DOHH2 (cell line): Measurements from ENCODE around the gene SLC2A8.

ENCODE experiments used
- H3F3A ChIP-seq: fragments of 200-600 bp; sonication (generic), shearing (Covaris generic); 2 replicates; pipeline ENCODE4 v1.6.0; 2016; ENCODE audit warnings: antibody characterized with exemption, mild to moderate bottlenecking; ENCODE audit not compliant: control insufficient read depth, insufficient read depth
- H3K27ac ChIP-seq: fragments of 200-600 bp; sonication (generic); 2 replicates; pipeline ENCODE4 v1.5.1; 2014; ENCODE audit warnings: low read depth, mild to moderate bottlenecking, low read length, moderate library complexity
- H3K27me3 ChIP-seq: fragments of 200-600 bp; sonication (generic); 2 replicates; pipeline ENCODE4 v1.6.1; 2014; ENCODE audit warnings: mild to moderate bottlenecking, low read length, mixed read lengths; ENCODE audit not compliant: control insufficient read depth
- H3K36me3 ChIP-seq: fragments of 200-600 bp; sonication (generic); 2 replicates; pipeline ENCODE4 v1.6.1; 2014; ENCODE audit warnings: mild to moderate bottlenecking, low read length, moderate library complexity, mixed read lengths; ENCODE audit not compliant: control insufficient read depth
- H3K4me1 ChIP-seq: fragments of 200-600 bp; sonication (generic); 2 replicates; pipeline ENCODE4 v1.6.1; 2014; ENCODE audit warnings: mild to moderate bottlenecking, low read length, mixed read lengths; ENCODE audit not compliant: control insufficient read depth
- H3K4me2 ChIP-seq: fragments of 200-600 bp; sonication (generic); 2 replicates; pipeline ENCODE4 v1.6.0; 2014; ENCODE audit warnings: mild to moderate bottlenecking, low read length, moderate library complexity
- H3K4me3 ChIP-seq: fragments of 200-600 bp; sonication (generic); 2 replicates; pipeline ENCODE4 v1.5.1; 2014; ENCODE audit warnings: mild to moderate bottlenecking, low read length, mixed read lengths
- H3K79me2 ChIP-seq: fragments of 200-600 bp; sonication (generic); 2 replicates; pipeline ENCODE4 v1.6.1; 2014; ENCODE audit warnings: mild to moderate bottlenecking, low read length, mixed read lengths; ENCODE audit not compliant: control insufficient read depth
- H3K9me2 ChIP-seq: fragments of 200-600 bp; sonication (generic); replicated peaks from 2 replicates; pipeline ENCODE4 v1.6.1; 2014; ENCODE audit warnings: mild to moderate bottlenecking, low read length, mixed read lengths; ENCODE audit not compliant: control insufficient read depth
- H3K9me3 ChIP-seq: fragments of 200-600 bp; sonication (generic); 2 replicates; pipeline ENCODE4 v1.6.1; 2014; ENCODE audit warnings: antibody characterized with exemption, low read length, mixed read lengths; ENCODE audit not compliant: control insufficient read depth, insufficient read depth
- H4K20me1 ChIP-seq: fragments of 200-600 bp; sonication (generic); 2 replicates; pipeline ENCODE4 v1.6.0; 2014; ENCODE audit warnings: low read depth, mild to moderate bottlenecking, antibody characterized with exemption, low read length, moderate library complexity; ENCODE audit not compliant: control insufficient read depth, insufficient read depth
- CTCF ChIP-seq: fragments of 200-600 bp; sonication (generic); IDR thresholded peaks from one replicate; pipeline ENCODE4 v1.5.1; 2014; ENCODE audit warnings: antibody characterized with exemption, mild to moderate bottlenecking, low read depth, low read length; ENCODE audit not compliant: poor library complexity, severe bottlenecking
- EZH2phosphoT487 ChIP-seq: fragments of 200-600 bp; sonication (generic); IDR thresholded peaks from 2 replicates; pipeline ENCODE4 v1.6.1; 2017; ENCODE audit warnings: borderline replicate concordance, mild to moderate bottlenecking, antibody characterized with exemption, low read length, moderate library complexity, mixed read lengths

Gene SLC2A8

GRCh38 chr9:127351182-127352166, 45.5 kb upstream of the SLC2A8 start:
- Histone ChIP-seq H3K79me2 (no peaks in the 10 kb centered on the region), H3K4me2 (no peak overlapping the region), H4K20me1 (no peaks in the 10 kb centered on the region), H3K9me2 (no peaks in the 10 kb centered on the region), H3F3A (no peaks in the 10 kb centered on the region), H3K27me3 (peaks cover 3% of the 10 kb centered on the region; the same call in 1 of the 2 replicates), H3K9me3 (no peaks in the 10 kb centered on the region), H3K36me3 (no peaks in the 10 kb centered on the region), H3K4me3 (no peak overlapping the region), H3K4me1 (no peaks in the 10 kb centered on the region), H3K27ac (no peak overlapping the region)
- TF ChIP-seq EZH2phosphoT487 = no peak
- no peak for TF ChIP-seq CTCF

GRCh38 chr9:127353882-127354281, 43.1 kb upstream of the SLC2A8 start:
- Histone ChIP-seq H3K4me2 (no peak overlapping the region), H3F3A (no peaks in the 10 kb centered on the region), H3K4me1 (no peaks in the 10 kb centered on the region), H3K79me2 (no peaks in the 10 kb centered on the region), H3K9me2 (no peaks in the 10 kb centered on the region), H3K4me3 (no peak overlapping the region), H3K27me3 (peaks cover 3% of the 10 kb centered on the region; the same call in 1 of the 2 replicates), H3K36me3 (no peaks in the 10 kb centered on the region), H3K9me3 (no peaks in the 10 kb centered on the region), H4K20me1 (no peaks in the 10 kb centered on the region), H3K27ac (no peak overlapping the region)
- TF ChIP-seq EZH2phosphoT487 (no peak), CTCF (no peak)

- H4K20me1 ChIP-seq = no peaks in the 10 kb centered on the region
- no peaks in the 10 kb centered on the region for H3K9me3 ChIP-seq
- no peaks in the 10 kb centered on the region for H3K9me2 ChIP-seq
- peaks cover 2% of the 10 kb centered on the region; the same call in 1 of the 2 replicates for H3K27me3 ChIP-seq
- no peak overlapping the region for H3K4me3 ChIP-seq
- H3K4me2 ChIP-seq = no peak overlapping the region
- no peaks in the 10 kb centered on the region for H3K36me3 ChIP-seq
- H3K79me2 ChIP-seq = no peaks in the 10 kb centered on the region
- no peak overlapping the region for H3K27ac ChIP-seq
- no peak for TF ChIP-seq EZH2phosphoT487
- no peaks in the 10 kb centered on the region for H3K4me1 ChIP-seq
- no peaks in the 10 kb centered on the region for H3F3A ChIP-seq
Observed at GRCh38 chr9:127356906-127357305, 40.1 kb upstream of the SLC2A8 start.

- no peak for TF ChIP-seq CTCF
- Histone ChIP-seq H3K4me1 (no peaks in the 10 kb centered on the region), H3K9me3 (no peaks in the 10 kb centered on the region), H3K27me3 (no peaks in the 10 kb centered on the region; the same call in 1 of the 2 replicates), H3F3A (no peaks in the 10 kb centered on the region), H3K9me2 (no peaks in the 10 kb centered on the region), H3K4me2 (no peak overlapping the region), H3K27ac (no peak overlapping the region), H3K4me3 (no peak overlapping the region), H3K79me2 (no peaks in the 10 kb centered on the region), H4K20me1 (no peaks in the 10 kb centered on the region), H3K36me3 (no peaks in the 10 kb centered on the region)
Observed at GRCh38 chr9:127358023-127358535, 38.9 kb upstream of the SLC2A8 start.
